ENCODE measurements around the gene PLB1.
A peak's percentile ranks its signal among the peaks of the same experiment; 100 is the strongest.

PLB1 gene
- 3.9 reads per million, percentile 15 among the genes with 10 or more reads in this experiment for total RNA-seq

DNA sequence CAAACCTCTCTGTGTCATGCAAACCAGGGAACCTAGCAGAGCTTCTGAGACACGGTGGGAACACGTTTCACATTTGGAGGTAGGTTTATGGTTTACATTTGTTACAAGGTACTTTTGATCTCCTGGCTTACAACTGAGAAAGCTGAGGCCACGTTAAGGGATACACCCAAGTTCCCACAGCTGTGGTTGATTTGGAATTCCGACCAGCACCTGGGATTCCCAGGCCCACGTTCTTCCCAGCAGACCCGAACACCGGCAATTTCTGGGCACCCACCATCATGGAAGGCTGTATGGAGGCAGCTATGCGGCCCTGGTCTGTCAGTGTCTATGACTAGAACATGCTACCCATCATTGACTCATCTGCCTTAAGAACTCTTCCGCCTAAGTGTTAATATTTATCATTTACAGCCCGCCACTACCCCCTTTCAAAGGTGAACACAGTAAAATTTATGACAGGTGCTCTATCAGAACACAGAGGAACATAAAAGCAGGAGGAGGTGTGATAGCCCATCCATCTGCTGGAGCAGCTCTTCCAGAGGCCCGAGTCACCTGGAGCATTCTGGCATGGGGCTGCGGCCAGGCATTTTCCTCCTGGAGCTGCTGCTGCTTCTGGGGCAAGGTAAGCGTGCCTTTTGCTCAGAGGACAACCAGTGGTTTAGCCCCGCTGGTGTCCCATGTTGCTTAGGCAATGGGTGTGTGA lies at the start of gene PLB1:
Gene PLB1, plus strand, starts transcription at position 510 of the 700 bp plus-strand sequence. Its CDS starts 55 bp downstream, at position 565.
- DNase-seq: no peak

DNA sequence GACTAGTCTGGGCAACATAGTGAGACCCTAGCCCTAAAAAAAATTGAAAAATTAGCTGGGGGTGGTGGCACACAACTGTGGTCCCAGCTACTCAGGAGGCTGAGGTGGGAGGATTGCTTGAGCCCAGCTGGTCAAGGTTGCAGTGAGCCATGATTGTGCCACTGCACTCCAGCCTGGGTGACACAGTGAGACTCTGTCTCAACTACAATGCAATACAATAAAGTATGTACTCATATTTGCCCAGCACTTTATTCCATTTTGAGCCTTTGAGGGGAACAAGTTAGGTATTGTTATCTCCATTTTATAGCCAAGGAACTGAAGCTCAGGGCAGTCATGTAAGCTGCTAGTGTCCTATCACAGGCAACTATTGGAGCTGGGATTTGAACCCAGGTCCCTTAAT lies 49.3 kb upstream of the PLB1 start:
- no peak for DNase-seq

DNA sequence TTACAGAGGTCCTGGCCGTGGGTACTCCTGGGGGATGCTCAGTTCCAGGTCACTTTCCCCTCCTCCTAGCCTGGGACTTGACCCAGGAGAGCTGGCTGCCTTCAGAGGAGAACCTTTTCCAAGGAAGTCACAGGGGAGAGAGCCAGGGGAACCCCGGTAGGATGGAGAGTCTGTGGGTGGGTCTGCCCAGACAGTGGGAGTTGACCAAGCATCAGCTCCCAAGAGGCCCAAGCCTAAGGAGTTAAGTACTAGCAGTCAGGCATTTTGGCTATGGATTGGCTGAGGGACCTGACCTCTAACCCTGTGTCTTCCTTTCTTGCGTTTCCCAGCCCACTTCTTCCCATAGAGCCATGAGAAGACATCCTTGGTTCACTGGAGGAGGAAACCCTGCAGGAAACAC lies 48.8 kb upstream of the PLB1 start:
- no peak for DNase-seq

- DNase-seq: no peak
These were observed 47.7 kb upstream of the PLB1 start for GRCh38 chr2:28447943-28448792.

DNA sequence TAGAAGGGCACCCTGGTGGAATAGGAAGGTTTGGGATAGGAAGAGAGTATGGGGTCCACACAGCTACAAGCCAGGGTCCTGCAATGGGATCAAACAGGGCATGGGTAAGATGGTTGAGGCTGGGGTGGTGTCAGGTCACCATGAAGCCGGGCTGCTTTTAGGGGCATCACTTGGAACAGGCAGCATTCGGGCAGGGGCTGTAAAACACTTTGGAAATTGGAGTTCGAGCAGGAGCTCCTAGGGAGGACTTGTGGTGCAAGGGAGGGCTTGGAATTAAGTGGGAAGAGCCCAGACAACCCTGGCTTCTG lies 47.1 kb upstream of the PLB1 start:
- DNase-seq: no peak

DNA sequence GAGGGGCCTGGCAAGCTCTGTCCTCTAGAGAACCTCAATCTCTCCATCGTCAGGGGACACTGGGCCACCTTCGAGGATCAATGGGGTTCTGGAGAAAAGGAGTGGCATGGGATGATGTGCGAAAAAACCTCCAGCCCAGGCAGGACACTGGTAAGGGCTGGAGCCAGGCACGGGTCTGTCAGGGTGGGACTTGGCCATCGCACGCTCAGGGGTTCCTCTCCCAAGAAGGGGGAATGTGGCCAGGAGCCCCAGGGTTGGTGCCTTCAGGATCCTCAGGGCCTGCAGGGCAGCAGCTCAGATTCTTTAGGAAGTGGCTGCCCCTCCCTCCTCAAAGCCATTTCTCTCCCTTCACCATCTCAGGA lies 46.8 kb upstream of the PLB1 start:
- DNase-seq: no peak

DNA sequence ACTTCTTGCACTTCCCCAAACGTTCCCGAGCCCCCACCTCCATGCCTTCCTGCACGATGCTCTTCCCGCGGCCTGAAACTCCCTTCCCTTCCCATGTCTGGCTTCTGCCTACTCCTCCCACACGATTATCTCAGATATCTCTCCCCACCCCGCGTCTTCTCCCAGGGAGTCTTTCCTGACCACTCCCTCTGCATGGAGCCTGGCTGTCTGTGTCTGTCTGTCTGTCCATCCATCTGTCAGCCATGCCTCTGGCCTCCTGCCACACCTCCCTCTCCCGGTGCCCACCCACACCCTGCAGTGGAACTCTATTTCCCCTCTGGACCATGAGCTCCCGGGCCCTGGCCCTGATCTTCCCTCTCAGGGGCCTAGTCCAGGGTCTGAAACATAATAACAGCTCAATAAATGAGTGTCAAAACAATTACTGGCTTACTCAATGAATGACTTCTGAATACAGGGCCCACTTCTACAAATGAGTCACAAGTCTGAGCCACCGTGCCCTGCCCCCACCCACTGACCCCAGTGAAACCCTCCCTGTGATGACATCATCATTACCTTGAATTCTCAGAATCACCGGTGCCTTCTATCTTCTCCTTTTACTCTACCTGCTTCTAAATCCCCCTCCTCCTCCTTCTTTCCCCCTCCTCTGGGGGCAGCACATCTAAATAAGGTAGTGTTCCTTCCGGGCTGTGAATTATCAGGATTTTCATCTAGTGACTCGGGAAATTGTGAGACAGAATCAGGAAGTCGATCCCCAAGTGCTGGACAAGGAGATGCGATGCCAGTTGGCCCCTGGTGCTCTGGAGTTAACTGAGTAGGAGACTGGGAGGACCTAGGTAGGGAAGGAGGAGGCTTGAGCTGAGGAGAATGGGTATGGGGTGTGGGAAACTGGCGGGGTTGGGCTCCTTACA lies 46.1 kb upstream of the PLB1 start:
- no peak for DNase-seq

DNA sequence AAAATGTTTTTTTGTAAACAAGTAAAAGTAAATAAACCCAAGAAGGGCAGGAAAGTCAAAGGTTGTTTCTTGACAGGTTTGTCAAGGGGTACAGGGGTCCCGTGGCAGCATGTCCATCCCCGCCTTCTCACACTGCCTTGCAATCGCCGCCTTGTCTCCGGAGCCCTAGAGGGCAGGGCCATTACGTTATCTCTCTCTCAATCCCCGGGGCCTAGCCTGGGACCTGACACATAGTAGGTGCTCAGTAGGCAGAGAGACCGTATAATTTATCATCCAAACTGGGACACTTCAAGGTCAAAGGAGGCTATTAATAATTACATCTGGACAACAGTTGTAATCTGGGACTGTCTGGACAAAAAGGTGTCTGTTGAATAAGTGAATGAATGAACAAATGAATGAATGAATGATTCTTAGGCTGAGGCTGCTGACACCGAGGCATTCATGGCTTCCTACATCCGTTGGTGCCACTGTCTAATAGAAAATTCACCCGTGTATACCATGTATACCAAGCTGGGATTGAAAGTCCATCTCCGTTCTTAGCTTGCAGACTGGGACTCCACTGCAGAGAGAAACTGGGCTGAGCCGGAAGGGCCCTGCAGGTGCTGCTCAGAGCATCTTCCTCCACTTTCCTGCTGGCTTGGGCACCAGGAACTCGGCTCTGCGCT lies 44.8 kb upstream of the PLB1 start:
- no peak for DNase-seq

DNA sequence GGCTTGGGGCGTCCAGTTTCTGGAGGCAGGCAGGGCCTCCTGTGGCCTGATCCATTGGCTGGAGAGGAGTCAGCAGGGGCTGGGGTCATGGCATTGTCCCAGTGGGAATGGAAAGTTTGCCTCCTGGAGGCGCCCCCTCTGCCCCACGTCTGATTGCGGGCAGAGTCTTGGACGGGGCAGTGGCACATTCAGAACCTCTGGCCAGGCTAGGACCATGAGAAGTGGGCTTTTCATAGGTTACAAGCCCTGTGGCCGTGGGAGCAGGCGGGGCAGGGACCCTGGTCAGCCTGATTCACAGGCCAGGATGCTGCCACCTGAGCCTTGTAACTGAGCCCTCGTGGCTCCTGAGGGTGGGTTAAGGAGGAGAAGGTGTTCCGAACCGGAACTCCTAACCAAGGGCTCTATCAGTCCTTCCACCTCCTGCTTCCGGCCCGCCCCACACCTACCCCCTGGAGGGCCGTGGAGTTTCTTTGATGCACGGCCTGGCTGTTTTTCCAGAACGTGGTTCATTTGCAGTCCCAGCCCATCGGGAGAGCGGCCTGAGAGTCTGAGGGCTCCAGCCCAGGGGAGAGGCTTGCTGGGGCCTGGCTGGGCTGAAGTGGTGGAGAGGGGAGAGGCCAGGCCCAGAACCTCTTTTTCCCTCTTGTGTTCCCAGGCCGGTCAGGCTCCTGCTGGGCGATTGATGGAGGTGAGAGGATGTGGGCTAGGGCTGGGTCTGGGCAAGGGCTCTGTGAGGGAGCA lies 43.9 kb upstream of the PLB1 start:
- no peak for DNase-seq

DNA sequence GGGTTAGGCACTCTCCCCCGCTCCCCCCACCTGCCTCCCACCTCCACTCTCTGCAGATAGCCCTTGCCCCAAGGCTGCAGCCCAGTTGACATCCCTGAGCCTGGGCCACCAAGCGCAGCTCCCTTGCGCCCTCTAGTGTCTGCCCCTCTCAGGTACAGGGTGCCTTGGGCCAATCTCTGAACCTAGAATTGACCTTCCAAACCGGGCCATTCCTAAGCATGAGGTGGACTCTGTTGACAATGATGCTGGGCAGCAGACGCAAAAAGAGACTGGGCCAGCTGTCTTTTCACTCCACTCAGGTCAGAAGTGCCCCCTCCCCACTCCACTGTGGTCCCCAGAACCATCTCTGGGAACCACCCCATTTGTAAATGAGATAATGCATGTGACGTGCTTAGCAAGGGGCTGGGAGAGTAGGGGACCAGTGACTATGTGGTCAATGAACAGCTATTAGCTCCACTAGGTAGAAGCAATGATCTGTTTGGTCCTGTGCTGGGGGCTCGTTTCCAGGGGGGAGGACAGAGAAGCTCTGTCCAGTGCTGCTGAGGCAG lies 43.3 kb upstream of the PLB1 start:
- DNase-seq: peak; percentile 77

DNA sequence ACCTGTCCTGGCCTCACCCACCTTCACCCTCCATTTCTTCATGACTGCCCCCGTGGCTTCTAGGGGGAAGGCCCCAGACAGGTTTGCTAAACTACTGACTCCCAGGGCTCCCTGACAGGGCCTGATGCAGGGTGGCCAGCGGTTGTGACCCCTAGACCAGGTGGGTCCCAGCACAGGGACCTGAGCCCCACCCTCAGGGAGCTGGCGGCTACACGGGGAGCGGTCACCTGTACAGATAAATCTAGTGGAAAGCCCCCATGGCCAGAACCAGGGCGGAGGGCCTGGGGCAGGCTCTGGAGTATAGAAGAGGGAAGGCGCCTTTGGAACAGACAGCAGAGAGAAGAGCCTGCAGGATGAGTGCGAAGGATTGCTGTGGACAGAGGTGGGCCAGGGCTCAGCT lies 42.5 kb upstream of the PLB1 start:
- DNase-seq: no peak

- no peak for DNase-seq
These were observed 41.6 kb upstream of the PLB1 start for GRCh38 chr2:28454016-28454930.

DNA sequence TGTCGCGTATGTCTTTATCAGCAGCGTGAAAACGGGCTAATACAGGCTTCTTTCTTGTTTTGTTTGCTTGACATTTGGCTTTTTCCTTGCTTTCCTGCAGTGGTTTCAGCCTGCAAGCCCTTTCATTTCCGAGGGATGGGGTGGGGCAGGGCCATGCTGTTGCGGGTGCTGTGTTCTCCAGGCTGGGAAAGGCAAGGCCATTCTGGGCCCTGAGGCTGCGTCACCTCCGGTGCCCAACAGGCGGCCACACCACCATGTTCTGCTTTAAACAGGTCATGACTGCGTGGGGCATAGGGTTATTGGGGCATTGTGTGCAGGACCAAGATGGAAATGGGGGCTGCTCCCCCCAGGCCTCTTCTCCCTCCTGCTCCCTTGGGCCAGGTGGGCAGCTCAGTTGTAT lies 38.6 kb upstream of the PLB1 start:
- no peak for DNase-seq

GRCh38 chr2:28461056-28461455 lies 34.8 kb upstream of the PLB1 start:
- no peak for DNase-seq

DNA sequence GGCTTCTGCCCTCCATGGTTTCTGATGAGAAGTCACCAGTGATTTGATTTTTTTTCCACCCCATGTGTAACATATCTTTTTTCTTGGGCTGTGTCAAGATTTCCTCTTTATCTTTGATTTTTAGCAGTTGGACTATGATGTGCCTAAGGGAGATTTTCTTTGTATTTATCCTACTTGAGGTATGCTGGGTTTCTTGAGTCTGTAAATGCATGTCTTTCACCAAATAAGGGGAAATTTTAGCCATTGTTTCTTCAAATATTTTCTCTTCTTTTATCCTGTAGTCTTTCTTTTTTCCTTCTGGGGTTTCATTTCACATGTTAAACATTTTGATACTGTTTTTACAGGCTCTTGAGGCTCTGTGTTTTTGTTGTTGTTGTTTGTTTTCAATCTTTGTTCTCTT lies 33.7 kb upstream of the PLB1 start:
- DNase-seq: no peak

GRCh38 chr2:28463211-28463816 lies 32.5 kb upstream of the PLB1 start:
- no peak for DNase-seq

- no peak for DNase-seq
These were observed 32.0 kb upstream of the PLB1 start for GRCh38 chr2:28463893-28464292.

- no peak for DNase-seq
These were observed 30.5 kb upstream of the PLB1 start for GRCh38 chr2:28465148-28465885.

DNA sequence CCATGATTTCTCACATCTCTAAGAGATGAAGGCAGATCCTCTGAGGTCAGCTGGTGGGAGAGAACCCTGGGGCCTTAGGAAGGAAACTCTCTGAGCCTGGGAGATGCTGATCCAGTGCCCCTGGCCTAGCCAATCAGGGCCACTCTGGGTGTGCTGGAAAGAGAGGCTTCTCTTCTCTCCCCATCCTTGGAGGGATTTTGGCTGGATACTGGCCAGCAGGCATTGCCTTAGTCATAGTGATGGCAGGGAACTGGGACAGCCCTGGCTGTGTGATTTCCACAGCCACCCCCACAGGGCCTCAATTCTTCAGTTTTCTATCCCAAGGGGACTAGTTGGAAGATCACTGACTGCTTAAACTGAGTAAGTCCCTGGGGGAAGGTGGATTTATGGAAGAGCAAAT lies 26.6 kb upstream of the PLB1 start:
- DNase-seq: no peak
